ENCODE measurements around the gene SLC29A4.
"Not testable (repeated sequence)": the region's sequence is repeated elsewhere in the genome, so short reads cannot be mapped to it uniquely, and the experiment has no call there.

Gene SLC29A4

DNA sequence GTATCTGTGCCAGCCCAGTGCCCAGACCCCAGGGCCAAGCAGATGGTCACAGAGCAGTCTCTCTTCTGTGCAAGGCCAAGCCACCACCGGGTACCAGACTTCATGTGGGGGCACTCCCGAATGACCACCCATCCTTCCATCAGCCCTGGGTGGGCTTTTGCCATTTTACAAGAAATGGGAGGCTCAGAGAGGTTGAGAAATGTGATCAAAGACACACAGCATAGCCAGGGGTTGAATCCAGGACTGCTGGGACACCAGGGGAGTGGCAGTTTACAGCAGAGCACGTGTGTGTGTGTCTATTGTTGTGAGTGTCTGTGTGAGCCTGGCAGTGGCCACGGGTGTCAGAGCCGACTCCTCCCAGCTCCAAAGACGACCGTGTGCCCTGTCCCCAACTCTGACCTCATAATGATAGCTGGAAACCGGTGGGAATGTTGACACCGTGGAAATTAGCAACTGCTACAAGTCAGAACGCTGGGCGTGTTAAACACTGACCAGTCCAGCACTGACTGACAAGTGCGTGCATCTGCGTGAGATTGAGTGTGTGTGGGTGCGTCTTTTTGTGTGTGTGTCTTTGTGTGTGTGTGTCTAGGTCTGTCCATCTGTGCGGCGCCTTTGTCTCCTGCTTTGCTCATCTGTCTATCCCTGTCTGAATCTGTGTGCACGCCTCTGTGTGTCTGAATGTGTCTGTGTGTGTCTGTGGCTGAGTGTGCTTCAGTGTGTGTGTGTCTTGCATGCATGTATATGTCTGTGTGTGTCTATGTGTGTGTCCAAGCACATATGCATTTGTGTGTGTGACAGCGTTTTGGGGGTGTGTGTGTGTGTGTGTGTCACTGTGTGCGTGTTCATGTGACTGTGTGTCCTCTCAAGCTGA is 17.2 kb upstream of the SLC29A4 start:
- no peak for ATAC-seq (replicated peaks; ENCODE audit: extremely low read depth, poor library complexity, severe bottlenecking)
- no peaks in the 10 kb centered on the region for H3K9me3 Mint-ChIP-seq

DNA sequence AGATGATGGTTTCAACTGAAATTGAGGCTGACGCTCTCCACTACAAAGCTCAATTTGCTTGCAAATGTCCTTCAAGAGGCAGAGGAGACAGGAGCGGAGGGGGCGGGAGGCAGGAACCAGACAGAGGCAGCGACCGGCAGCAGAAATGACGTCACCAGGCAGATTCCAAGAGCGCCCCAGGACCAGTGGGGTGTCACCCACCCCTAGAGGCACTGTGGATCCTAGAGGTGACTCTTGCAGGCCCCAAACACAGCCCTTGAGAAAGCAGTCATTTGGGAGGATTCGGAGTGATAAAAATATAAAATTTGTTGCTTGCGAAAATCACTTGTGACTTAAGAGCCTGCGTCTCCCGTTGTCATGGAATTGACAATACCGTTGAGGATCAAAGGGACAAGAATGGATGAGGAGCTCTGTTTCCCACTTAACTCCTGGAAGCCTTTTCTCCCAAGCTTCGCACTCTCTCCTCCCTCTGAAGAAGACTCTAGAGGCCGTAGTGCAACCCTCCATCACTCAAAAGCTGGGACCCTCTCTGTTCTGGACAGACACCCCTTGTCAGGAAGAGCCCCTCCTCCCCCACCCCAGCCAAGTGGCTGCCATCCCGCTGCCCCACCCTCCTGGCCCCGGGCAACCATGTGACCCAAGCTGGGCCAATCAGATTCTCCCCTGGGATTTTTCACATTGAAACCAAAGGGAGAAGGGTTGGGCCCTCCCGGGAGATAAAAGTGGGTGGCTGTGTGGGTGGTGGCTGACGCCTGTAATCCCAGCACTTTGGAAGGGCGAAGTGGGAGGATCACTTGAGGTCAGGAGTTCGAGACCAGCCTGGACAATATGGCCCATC is 16.3 kb upstream of the SLC29A4 start:
- no peak overlapping the region for H3K27ac Mint-ChIP-seq (ENCODE audit: low read depth)
- DNase-seq (ENCODE audit: low spot score in 2 of 2) (no peak), ATAC-seq (replicated peaks; ENCODE audit: extremely low read depth, poor library complexity, severe bottlenecking) (no peak)
- no peaks in the 10 kb centered on the region for H3K36me3 Mint-ChIP-seq (ENCODE audit: insufficient read depth)
- H3K4me3 Mint-ChIP-seq, result no peak overlapping the region
- H3K4me1 Mint-ChIP-seq, result no peaks in the 10 kb centered on the region
- no peaks in the 10 kb centered on the region for H3K9me3 Mint-ChIP-seq
- peaks cover 24% of the 10 kb centered on the region for H3K27me3 Mint-ChIP-seq

More for the DNA sequence above, 17.2 kb upstream of the SLC29A4 start:
- Mint-ChIP-seq H3K27me3 (peaks cover 19% of the 10 kb centered on the region), H3K4me1 (no peaks in the 10 kb centered on the region), H3K36me3 (ENCODE audit: insufficient read depth) (no peaks in the 10 kb centered on the region), H3K4me3 (no peak overlapping the region), H3K27ac (ENCODE audit: low read depth) (no peak overlapping the region)
- no peak for DNase-seq (ENCODE audit: low spot score in 2 of 2)

DNA sequence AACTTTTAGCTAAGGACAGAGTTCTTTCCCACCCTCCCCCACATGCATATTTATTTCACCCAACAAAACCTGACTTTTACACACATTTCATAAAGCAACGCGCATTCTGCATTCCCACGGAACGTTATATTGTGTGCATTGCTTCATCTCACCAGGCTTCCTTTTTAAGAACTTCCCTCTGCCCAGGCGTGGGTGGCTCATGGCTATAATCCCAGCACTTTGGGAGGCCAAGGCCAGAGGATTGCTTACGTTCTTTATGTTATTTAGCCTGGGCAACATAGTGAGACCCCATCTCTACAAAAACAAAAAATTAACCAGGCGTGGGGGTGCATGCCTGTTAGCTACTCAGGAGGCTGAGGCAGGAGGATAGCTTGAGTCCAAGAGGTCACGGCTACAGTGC is 14.9 kb upstream of the SLC29A4 start:
- ATAC-seq (replicated peaks; ENCODE audit: extremely low read depth, poor library complexity, severe bottlenecking); DNase-seq (ENCODE audit: low spot score in 2 of 2); H3K36me3 Mint-ChIP-seq (ENCODE audit: insufficient read depth): not testable (repeated sequence)

GRCh38 chr7:5269992-5270657 is 12.6 kb upstream of the SLC29A4 start:
- DNase-seq (ENCODE audit: low spot score in 2 of 2), result not testable (repeated sequence)
- H3K27me3 Mint-ChIP-seq, result peaks cover 40% of the 10 kb centered on the region

More for the DNA sequence above, 14.9 kb upstream of the SLC29A4 start:
- not testable (repeated sequence) for H3K27ac Mint-ChIP-seq (ENCODE audit: low read depth); H3K4me3 Mint-ChIP-seq; H3K9me3 Mint-ChIP-seq; H3K4me1 Mint-ChIP-seq
- peaks cover 31% of the 10 kb centered on the region for H3K27me3 Mint-ChIP-seq

DNA sequence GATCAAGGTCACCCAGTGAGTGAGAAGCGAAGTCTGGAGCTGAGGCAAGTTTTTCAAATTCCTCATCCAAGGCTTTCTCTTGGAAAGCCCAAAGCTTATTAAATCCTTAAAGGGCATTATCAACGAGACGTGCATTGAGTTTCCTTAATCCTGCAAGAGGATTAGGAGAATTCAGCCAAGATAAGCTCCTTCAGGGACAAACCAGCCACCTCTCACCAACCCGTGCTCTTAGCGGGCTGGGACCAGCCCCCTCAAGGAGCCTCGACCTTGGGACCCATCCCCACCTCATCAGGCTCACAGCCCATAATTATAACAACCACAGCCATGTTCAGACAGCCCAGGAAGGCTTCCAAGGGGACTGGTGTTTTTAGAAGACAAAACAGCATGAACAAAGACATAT is 12.0 kb upstream of the SLC29A4 start:
- no peaks in the 10 kb centered on the region for H3K4me1 Mint-ChIP-seq
- no peak overlapping the region for H3K4me3 Mint-ChIP-seq
- DNase-seq (ENCODE audit: low spot score in 2 of 2), result no peak
- no peak overlapping the region for H3K27ac Mint-ChIP-seq (ENCODE audit: low read depth)
- peaks cover 40% of the 10 kb centered on the region for H3K27me3 Mint-ChIP-seq
- peaks cover 2% of the 10 kb centered on the region for H3K36me3 Mint-ChIP-seq (ENCODE audit: insufficient read depth)
- H3K9me3 Mint-ChIP-seq, result no peaks in the 10 kb centered on the region
- ATAC-seq (replicated peaks; ENCODE audit: extremely low read depth, poor library complexity, severe bottlenecking), result no peak

More at GRCh38 chr7:5269992-5270657, 12.6 kb upstream of the SLC29A4 start:
- H3K36me3 Mint-ChIP-seq (ENCODE audit: insufficient read depth); H3K27ac Mint-ChIP-seq (ENCODE audit: low read depth); H3K4me3 Mint-ChIP-seq; H3K9me3 Mint-ChIP-seq; ATAC-seq (replicated peaks; ENCODE audit: extremely low read depth, poor library complexity, severe bottlenecking); H3K4me1 Mint-ChIP-seq: not testable (repeated sequence)

GRCh38 chr7:5273831-5274405 is 8.8 kb upstream of the SLC29A4 start:
- H3K27ac Mint-ChIP-seq (ENCODE audit: low read depth); H3K4me3 Mint-ChIP-seq; H3K4me1 Mint-ChIP-seq; H3K9me3 Mint-ChIP-seq; DNase-seq (ENCODE audit: low spot score in 2 of 2); H3K36me3 Mint-ChIP-seq (ENCODE audit: insufficient read depth); ATAC-seq (replicated peaks; ENCODE audit: extremely low read depth, poor library complexity, severe bottlenecking): not testable (repeated sequence)
- H3K27me3 Mint-ChIP-seq, result peaks cover 37% of the 10 kb centered on the region

GRCh38 chr7:5274441-5274840 is 8.3 kb upstream of the SLC29A4 start:
- ATAC-seq (replicated peaks; ENCODE audit: extremely low read depth, poor library complexity, severe bottlenecking), result no peak
- Mint-ChIP-seq H3K4me3 (no peak overlapping the region), H3K9me3 (no peaks in the 10 kb centered on the region), H3K36me3 (ENCODE audit: insufficient read depth) (peaks cover 2% of the 10 kb centered on the region), H3K4me1 (no peaks in the 10 kb centered on the region), H3K27me3 (peaks cover 32% of the 10 kb centered on the region), H3K27ac (ENCODE audit: low read depth) (no peak overlapping the region)
- DNase-seq (ENCODE audit: low spot score in 2 of 2), result no peak

GRCh38 chr7:5274985-5275431 is 7.7 kb upstream of the SLC29A4 start:
- not testable (repeated sequence) for DNase-seq (ENCODE audit: low spot score in 2 of 2); H3K36me3 Mint-ChIP-seq (ENCODE audit: insufficient read depth); H3K4me3 Mint-ChIP-seq; ATAC-seq (replicated peaks; ENCODE audit: extremely low read depth, poor library complexity, severe bottlenecking); H3K27ac Mint-ChIP-seq (ENCODE audit: low read depth); H3K9me3 Mint-ChIP-seq; H3K4me1 Mint-ChIP-seq
- H3K27me3 Mint-ChIP-seq, result peaks cover 30% of the 10 kb centered on the region

DNA sequence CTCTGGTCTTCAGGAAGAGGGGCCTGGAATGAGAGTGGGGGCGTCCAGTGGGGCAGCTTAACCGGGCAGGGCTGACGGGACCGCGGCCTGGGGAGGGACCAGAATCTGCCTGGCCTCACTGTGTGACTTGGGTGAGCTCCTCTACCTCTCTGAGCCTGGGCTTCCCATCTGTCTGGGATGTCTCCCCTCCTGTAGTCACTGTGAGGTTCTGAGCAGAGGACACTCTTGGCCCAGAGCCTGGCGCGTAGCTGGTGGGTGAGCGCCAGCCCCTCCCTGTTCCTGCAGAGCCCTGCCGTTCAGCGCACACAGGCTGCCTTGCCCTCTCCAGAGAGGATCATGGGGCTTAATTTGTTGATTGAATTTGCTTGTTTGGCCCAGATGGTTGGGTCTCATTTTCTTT is 7.2 kb upstream of the SLC29A4 start:
- not testable (repeated sequence) for H3K4me3 Mint-ChIP-seq

DNA sequence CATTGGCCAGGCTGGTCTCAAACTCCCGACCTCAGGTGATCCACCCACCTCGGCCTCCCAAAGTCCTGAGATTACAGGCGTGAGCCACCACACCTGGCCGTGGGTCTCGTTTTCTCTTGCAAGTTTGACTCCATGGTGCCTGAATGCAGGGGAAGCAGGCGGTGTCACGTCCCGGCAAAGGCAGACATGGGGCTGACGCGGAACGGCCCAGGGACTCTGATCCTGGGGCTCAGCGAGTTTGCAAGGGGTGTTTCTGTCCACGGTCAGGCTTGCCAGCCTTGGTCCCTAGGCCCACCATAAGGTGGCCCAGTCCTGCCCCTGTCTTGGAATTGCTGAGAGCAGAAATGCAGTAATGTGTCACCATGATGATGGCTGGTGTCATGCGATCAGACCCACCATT is 6.6 kb upstream of the SLC29A4 start:
- not testable (repeated sequence) for ATAC-seq (replicated peaks; ENCODE audit: extremely low read depth, poor library complexity, severe bottlenecking); H3K36me3 Mint-ChIP-seq (ENCODE audit: insufficient read depth); DNase-seq (ENCODE audit: low spot score in 2 of 2); H3K4me3 Mint-ChIP-seq; H3K4me1 Mint-ChIP-seq; H3K27ac Mint-ChIP-seq (ENCODE audit: low read depth); H3K9me3 Mint-ChIP-seq
- peaks cover 30% of the 10 kb centered on the region for H3K27me3 Mint-ChIP-seq

More for the DNA sequence above, 7.2 kb upstream of the SLC29A4 start:
- not testable (repeated sequence) for H3K27ac Mint-ChIP-seq (ENCODE audit: low read depth); H3K9me3 Mint-ChIP-seq; H3K4me1 Mint-ChIP-seq; ATAC-seq (replicated peaks; ENCODE audit: extremely low read depth, poor library complexity, severe bottlenecking); H3K36me3 Mint-ChIP-seq (ENCODE audit: insufficient read depth); DNase-seq (ENCODE audit: low spot score in 2 of 2)
- H3K27me3 Mint-ChIP-seq, result peaks cover 29% of the 10 kb centered on the region

DNA sequence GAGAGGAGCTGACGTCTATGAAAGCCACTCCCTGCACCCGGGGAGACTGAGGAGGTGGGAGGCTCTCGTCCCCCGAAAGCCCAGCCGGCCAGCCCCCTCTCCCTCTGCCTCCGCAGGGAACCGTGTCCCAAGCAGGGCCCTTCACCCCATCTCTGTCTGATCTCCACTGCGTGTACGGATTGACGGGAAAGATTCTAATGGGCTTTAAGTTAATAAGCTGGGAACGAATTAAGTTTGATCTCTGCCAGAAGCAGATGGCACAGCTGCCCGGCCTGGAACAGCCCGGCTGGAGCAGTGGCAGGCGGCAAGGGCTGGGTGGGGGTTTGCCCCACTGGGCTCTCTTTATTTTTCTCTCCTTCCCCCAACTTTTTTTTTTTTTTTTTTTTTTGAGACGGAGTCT is 6.1 kb upstream of the SLC29A4 start:
- Mint-ChIP-seq H3K27ac (ENCODE audit: low read depth) (no peak overlapping the region), H3K9me3 (no peaks in the 10 kb centered on the region), H3K4me1 (no peaks in the 10 kb centered on the region), H3K36me3 (ENCODE audit: insufficient read depth) (peaks cover 2% of the 10 kb centered on the region), H3K4me3 (no peak overlapping the region), H3K27me3 (peaks cover 32% of the 10 kb centered on the region)
- no peak for ATAC-seq (replicated peaks; ENCODE audit: extremely low read depth, poor library complexity, severe bottlenecking)
- DNase-seq (ENCODE audit: low spot score in 2 of 2), result no peak

DNA sequence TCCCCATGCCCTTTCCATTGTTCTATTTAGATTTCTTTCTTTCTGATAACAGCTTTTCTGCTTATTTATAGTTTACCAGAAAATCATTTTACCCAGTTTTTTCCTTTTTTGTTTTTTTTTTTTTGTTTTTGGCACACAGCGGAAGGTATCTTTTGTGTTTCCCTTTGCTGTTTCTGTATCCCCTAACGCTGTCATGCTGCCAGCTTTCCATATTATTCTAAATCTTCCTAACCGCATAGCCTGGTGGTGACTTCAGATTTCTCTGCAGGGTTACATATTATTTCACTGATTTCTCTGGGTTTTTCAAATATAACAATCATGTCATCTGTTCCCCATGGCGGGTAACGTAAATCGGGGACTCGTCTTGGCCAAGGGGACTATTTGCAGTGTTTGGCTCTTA is 4.0 kb upstream of the SLC29A4 start:
- Mint-ChIP-seq H3K4me1 (no peaks in the 10 kb centered on the region), H3K4me3 (no peak overlapping the region), H3K27ac (ENCODE audit: low read depth) (no peak overlapping the region), H3K36me3 (ENCODE audit: insufficient read depth) (no peaks in the 10 kb centered on the region), H3K27me3 (peaks cover 20% of the 10 kb centered on the region), H3K9me3 (no peaks in the 10 kb centered on the region)
- DNase-seq (ENCODE audit: low spot score in 2 of 2) (no peak), ATAC-seq (replicated peaks; ENCODE audit: extremely low read depth, poor library complexity, severe bottlenecking) (no peak)

All from central memory CD8-positive, alpha-beta T cell (primary cell).